Measurements from ENCODE around the gene BANK1. TPM values are rescaled to one million over a fixed set of nuclear protein-coding genes. Genes with fewer than 3 reads are reported as not detected.

BANK1 gene
- total and polyA plus RNA-seq, 2 donors (not counting 1 experiment from before 2014, with no cell fraction given), result 353 to 354 TPM

DNA sequence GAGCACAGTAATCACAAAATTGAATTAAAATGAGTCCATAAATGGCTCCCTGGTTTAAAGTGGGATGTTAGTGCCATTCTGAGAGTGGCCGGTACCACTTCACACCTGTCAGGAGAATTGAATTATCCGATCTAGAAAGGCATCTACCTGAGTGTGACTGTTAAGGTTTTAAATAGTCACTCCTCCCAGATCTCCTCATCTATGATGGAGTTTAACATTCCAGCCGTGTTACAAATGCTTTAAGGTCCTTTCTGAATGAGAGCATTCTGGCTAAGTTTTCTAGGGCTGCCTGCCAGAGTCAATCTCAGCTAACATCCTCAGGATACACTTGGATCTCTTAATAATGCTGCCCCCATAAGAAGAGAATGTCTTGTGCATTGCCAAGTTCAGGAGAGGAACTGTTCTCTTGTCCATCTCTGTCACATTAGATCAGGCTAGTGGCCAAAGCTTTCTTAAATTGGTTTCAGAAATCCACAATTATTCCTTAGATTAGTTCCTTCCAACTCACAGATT is 323.6 kb downstream of the BANK1 start:
- Histone ChIP-seq H3K27ac (ENCODE audit: low read length in 2 of 2) (no peak overlapping the region), H3K9ac (ENCODE audit: low read length) (no peak overlapping the region), H3K4me1 (ENCODE audit: control insufficient read depth in 2 of 2, insufficient read depth in 2 of 2, low read length in 2 of 2) (no peaks in the 10 kb centered on the region), H3K4me2 (replicated peaks; ENCODE audit: low read depth, low read length, poor library complexity, severe bottlenecking) (no peak overlapping the region), H3K9me3 (ENCODE audit: control extremely low read depth in 1 of 3, control insufficient read depth in 2 of 3, insufficient read depth in 1 of 3, low read length in 2 of 3) (no peaks in the 10 kb centered on the region), H3K36me3 (replicated peaks in 1 of 2; ENCODE audit: control extremely low read depth in 1 of 2, control insufficient read depth in 1 of 2, extremely low read depth in 1 of 2, insufficient read depth in 2 of 2, low read length in 1 of 2) (no peaks in the 10 kb centered on the region), H3K79me2 (ENCODE audit: control insufficient read depth, insufficient read depth, low read length) (no peaks in the 10 kb centered on the region), H2AFZ (ENCODE audit: insufficient read depth, low read depth, low read length, poor library complexity, severe bottlenecking) (no peak overlapping the region), H3K4me3 (ENCODE audit: control extremely low read depth in 1 of 5, extremely low read depth in 1 of 5, insufficient read depth in 1 of 5, low read depth in 2 of 5, low read length in 4 of 5) (no peak overlapping the region), H4K20me1 (ENCODE audit: control insufficient read depth, insufficient read depth, low read length, poor library complexity, severe bottlenecking) (no peaks in the 10 kb centered on the region), H3K27me3 (replicated peaks in 1 of 4; ENCODE audit: control extremely low read depth in 1 of 4, control insufficient read depth in 3 of 4, insufficient read depth in 4 of 4, low read length in 3 of 4) (no peaks in the 10 kb centered on the region)
- TF ChIP-seq EZH2 (IDR thresholded peaks at IDR 0.05; ENCODE audit: borderline replicate concordance, insufficient read depth, low read depth, low read length, poor library complexity, severe bottlenecking), result no peak
- intact Hi-C loops (cut with micrococcal nuclease), result no loop called here
- CTCF ChIA-PET, result no interaction called here
- H3K4me1 Mint-ChIP-seq, result no peaks in the 10 kb centered on the region
- ATAC-seq (ENCODE audit: low read depth), result no peak
- WGBS (ENCODE audit: insufficient coverage), result 60% methylated on average over 1 of the region's 3 CpGs
- no peaks in the 10 kb centered on the region for H3K27me3 Mint-ChIP-seq
- no peak overlapping the region for H3K27ac Mint-ChIP-seq
- H3K4me3 Mint-ChIP-seq, result no peak overlapping the region
- no peak for DNase-seq
- H3K9me3 Mint-ChIP-seq (ENCODE audit: insufficient read depth), result no peaks in the 10 kb centered on the region
- POLR2A ChIA-PET, result no interaction called here

DNA sequence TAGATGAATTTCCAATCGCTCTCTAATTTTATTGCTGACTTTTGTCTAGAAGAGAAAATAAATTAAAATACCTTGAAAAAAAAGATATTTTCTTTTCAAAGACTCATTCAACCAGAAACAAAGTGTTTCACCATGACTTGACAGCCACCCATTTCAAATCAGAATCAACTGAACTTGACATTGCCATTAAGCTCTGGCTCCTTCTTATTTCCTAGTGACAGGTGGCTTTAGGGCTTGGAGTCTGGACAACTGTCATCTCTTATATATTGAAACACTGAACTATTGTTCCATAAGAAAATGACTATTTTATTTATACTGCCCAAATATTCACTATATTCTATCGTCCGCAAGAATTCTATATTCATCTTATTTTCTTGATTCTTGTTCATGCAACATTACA is 325.6 kb downstream of the BANK1 start:
- H3K27me3 Mint-ChIP-seq, result peaks cover 4% of the 10 kb centered on the region
- Histone ChIP-seq H3K36me3 (replicated peaks in 1 of 2; ENCODE audit: control extremely low read depth in 1 of 2, control insufficient read depth in 1 of 2, extremely low read depth in 1 of 2, insufficient read depth in 2 of 2, low read length in 1 of 2) (no peaks in the 10 kb centered on the region), H3K9me3 (ENCODE audit: control extremely low read depth in 1 of 3, control insufficient read depth in 2 of 3, insufficient read depth in 1 of 3, low read length in 2 of 3) (peaks cover 2 to 9% (median 5%) of the 10 kb centered on the region in 3 donors), H3K4me2 (replicated peaks; ENCODE audit: low read depth, low read length, poor library complexity, severe bottlenecking) (no peak overlapping the region), H3K4me1 (ENCODE audit: control insufficient read depth in 2 of 2, insufficient read depth in 2 of 2, low read length in 2 of 2) (no peaks in the 10 kb centered on the region), H3K9ac (ENCODE audit: low read length) (no peak overlapping the region), H4K20me1 (ENCODE audit: control insufficient read depth, insufficient read depth, low read length, poor library complexity, severe bottlenecking) (no peaks in the 10 kb centered on the region), H3K27ac (ENCODE audit: low read length in 2 of 2) (no peak overlapping the region), H3K79me2 (ENCODE audit: control insufficient read depth, insufficient read depth, low read length) (no peaks in the 10 kb centered on the region), H3K27me3 (replicated peaks in 1 of 4; ENCODE audit: control extremely low read depth in 1 of 4, control insufficient read depth in 3 of 4, insufficient read depth in 4 of 4, low read length in 3 of 4) (no peaks in the 10 kb centered on the region), H3K4me3 (ENCODE audit: control extremely low read depth in 1 of 5, extremely low read depth in 1 of 5, insufficient read depth in 1 of 5, low read depth in 2 of 5, low read length in 4 of 5) (no peak overlapping the region), H2AFZ (ENCODE audit: insufficient read depth, low read depth, low read length, poor library complexity, severe bottlenecking) (no peak overlapping the region)
- intact Hi-C loops (cut with micrococcal nuclease), result no loop called here
- no peak overlapping the region for H3K4me3 Mint-ChIP-seq
- no CpG with 5 or more reads among the region's 3 CpGs for WGBS (ENCODE audit: insufficient coverage)
- no peaks in the 10 kb centered on the region for H3K4me1 Mint-ChIP-seq
- H3K9me3 Mint-ChIP-seq (ENCODE audit: insufficient read depth), result peaks cover 9% of the 10 kb centered on the region
- no peak for ATAC-seq (ENCODE audit: low read depth)
- H3K27ac Mint-ChIP-seq, result no peak overlapping the region
- TF ChIP-seq, protein P1, sequence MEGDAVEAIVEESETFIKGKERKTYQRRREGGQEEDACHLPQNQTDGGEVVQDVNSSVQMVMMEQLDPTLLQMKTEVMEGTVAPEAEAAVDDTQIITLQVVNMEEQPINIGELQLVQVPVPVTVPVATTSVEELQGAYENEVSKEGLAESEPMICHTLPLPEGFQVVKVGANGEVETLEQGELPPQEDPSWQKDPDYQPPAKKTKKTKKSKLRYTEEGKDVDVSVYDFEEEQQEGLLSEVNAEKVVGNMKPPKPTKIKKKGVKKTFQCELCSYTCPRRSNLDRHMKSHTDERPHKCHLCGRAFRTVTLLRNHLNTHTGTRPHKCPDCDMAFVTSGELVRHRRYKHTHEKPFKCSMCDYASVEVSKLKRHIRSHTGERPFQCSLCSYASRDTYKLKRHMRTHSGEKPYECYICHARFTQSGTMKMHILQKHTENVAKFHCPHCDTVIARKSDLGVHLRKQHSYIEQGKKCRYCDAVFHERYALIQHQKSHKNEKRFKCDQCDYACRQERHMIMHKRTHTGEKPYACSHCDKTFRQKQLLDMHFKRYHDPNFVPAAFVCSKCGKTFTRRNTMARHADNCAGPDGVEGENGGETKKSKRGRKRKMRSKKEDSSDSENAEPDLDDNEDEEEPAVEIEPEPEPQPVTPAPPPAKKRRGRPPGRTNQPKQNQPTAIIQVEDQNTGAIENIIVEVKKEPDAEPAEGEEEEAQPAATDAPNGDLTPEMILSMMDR (IDR thresholded peaks at IDR 0.05), result no peak
- no peak for TF ChIP-seq EZH2 (IDR thresholded peaks at IDR 0.05; ENCODE audit: borderline replicate concordance, insufficient read depth, low read depth, low read length, poor library complexity, severe bottlenecking)
- no peak for DNase-seq
- ChIA-PET CTCF (no interaction called here), POLR2A (no interaction called here)

Measured in B cell (primary cell).